Measurements from ENCODE around the gene PCDH15.
"Not testable (repeated sequence)": the region's sequence is repeated elsewhere in the genome, so short reads cannot be mapped to it uniquely, and the experiment has no call there.

Gene PCDH15

DNA sequence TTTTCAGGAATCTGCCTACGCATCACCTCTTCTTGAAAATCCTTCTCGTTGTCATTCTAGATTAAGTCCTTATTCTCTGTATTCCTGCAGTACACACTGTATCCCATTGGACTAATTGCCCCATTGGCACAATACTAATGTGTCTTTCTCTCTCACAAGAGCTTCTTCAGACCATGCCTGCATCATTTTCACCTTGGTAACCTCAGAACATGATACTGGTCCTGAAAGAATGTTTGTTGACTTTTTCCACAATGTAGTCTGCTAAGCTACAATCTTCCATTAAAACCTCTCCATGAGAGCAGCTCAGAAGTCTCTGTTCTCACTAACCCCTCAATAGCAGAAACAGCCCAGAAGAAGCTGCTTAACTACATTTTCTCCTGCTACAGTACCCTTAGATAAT is 270.7 kb downstream of the PCDH15 start:
- Histone ChIP-seq H3K9me2 (replicated peaks; ENCODE audit: insufficient read depth, low read length) (no peaks in the 10 kb centered on the region), H2AFZ (ENCODE audit: low read length) (no peak overlapping the region), H3K27me3 (replicated peaks; ENCODE audit: insufficient read depth, low read length) (no peaks in the 10 kb centered on the region), H3K9ac (ENCODE audit: low read length) (no peak overlapping the region), H3K36me3 (replicated peaks; ENCODE audit: insufficient read depth, low read length) (no peaks in the 10 kb centered on the region), H3K9me3 (replicated peaks; ENCODE audit: insufficient read depth, low read length) (no peaks in the 10 kb centered on the region), H3K4me2 (ENCODE audit: low read depth, low read length) (no peak overlapping the region), H3K4me3 (ENCODE audit: low read length) (no peak overlapping the region), H4K20me1 (ENCODE audit: insufficient read depth, low read length) (no peaks in the 10 kb centered on the region), H3F3A (ENCODE audit: insufficient read depth, low read length) (no peaks in the 10 kb centered on the region), H3K79me2 (ENCODE audit: low read length) (no peaks in the 10 kb centered on the region), H3K27ac (ENCODE audit: low read length) (no peak overlapping the region), H3K4me1 (ENCODE audit: low read length) (no peaks in the 10 kb centered on the region)
- no peak for TF ChIP-seq EZH2 (optimal IDR thresholded peaks at IDR 0.05; ENCODE audit: low read depth, low read length)
- no peak for TF ChIP-seq EZH2phosphoT487 (IDR thresholded peaks at IDR 0.05; ENCODE audit: low read length)
- TF ChIP-seq, protein P1, sequence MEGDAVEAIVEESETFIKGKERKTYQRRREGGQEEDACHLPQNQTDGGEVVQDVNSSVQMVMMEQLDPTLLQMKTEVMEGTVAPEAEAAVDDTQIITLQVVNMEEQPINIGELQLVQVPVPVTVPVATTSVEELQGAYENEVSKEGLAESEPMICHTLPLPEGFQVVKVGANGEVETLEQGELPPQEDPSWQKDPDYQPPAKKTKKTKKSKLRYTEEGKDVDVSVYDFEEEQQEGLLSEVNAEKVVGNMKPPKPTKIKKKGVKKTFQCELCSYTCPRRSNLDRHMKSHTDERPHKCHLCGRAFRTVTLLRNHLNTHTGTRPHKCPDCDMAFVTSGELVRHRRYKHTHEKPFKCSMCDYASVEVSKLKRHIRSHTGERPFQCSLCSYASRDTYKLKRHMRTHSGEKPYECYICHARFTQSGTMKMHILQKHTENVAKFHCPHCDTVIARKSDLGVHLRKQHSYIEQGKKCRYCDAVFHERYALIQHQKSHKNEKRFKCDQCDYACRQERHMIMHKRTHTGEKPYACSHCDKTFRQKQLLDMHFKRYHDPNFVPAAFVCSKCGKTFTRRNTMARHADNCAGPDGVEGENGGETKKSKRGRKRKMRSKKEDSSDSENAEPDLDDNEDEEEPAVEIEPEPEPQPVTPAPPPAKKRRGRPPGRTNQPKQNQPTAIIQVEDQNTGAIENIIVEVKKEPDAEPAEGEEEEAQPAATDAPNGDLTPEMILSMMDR (IDR thresholded peaks at IDR 0.05; ENCODE audit: low read length): no peak
- no peak for DNase-seq

DNA sequence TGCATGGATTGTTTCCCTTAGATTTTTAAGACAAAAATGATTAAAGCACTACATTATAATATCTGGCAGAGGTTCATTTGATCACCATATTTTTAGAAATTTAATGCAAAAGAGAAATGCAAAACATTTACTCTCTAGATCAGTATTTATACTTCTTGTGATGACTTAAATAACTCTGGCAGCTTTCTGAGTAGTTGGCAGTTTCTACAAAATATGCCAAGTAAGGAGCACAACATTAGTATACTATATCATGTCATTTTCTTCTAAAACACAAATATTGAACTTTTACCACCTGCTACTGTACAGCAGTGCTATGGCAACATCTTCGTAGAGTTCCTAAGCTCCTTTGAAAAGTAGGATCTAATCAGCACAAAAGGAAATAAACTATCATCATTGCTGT is 275.2 kb downstream of the PCDH15 start:
- Histone ChIP-seq H3K79me2 (ENCODE audit: low read length) (no peaks in the 10 kb centered on the region), H3K36me3 (replicated peaks; ENCODE audit: insufficient read depth, low read length) (no peaks in the 10 kb centered on the region), H3K4me2 (ENCODE audit: low read depth, low read length) (no peak overlapping the region), H3F3A (ENCODE audit: insufficient read depth, low read length) (no peaks in the 10 kb centered on the region), H3K4me1 (ENCODE audit: low read length) (no peaks in the 10 kb centered on the region), H2AFZ (ENCODE audit: low read length) (no peak overlapping the region), H4K20me1 (ENCODE audit: insufficient read depth, low read length) (no peaks in the 10 kb centered on the region), H3K9ac (ENCODE audit: low read length) (no peak overlapping the region), H3K9me2 (replicated peaks; ENCODE audit: insufficient read depth, low read length) (no peaks in the 10 kb centered on the region), H3K4me3 (ENCODE audit: low read length) (no peak overlapping the region), H3K9me3 (replicated peaks; ENCODE audit: insufficient read depth, low read length) (no peaks in the 10 kb centered on the region), H3K27ac (ENCODE audit: low read length) (no peak overlapping the region), H3K27me3 (replicated peaks; ENCODE audit: insufficient read depth, low read length) (no peaks in the 10 kb centered on the region)
- TF ChIP-seq EZH2 (optimal IDR thresholded peaks at IDR 0.05; ENCODE audit: low read depth, low read length) (no peak), EZH2phosphoT487 (IDR thresholded peaks at IDR 0.05; ENCODE audit: low read length) (no peak)
- TF ChIP-seq, protein P1 (IDR thresholded peaks at IDR 0.05; ENCODE audit: low read length): no peak
- no peak for DNase-seq

- H3K4me3 ChIP-seq (ENCODE audit: low read length); DNase-seq; H3K4me2 ChIP-seq (ENCODE audit: low read depth, low read length); H3K27me3 ChIP-seq (replicated peaks; ENCODE audit: insufficient read depth, low read length); H4K20me1 ChIP-seq (ENCODE audit: insufficient read depth, low read length); H3F3A ChIP-seq (ENCODE audit: insufficient read depth, low read length); H3K9me2 ChIP-seq (replicated peaks; ENCODE audit: insufficient read depth, low read length); H3K36me3 ChIP-seq (replicated peaks; ENCODE audit: insufficient read depth, low read length); H3K9ac ChIP-seq (ENCODE audit: low read length); H3K9me3 ChIP-seq (replicated peaks; ENCODE audit: insufficient read depth, low read length); H3K27ac ChIP-seq (ENCODE audit: low read length); H3K79me2 ChIP-seq (ENCODE audit: low read length); H2AFZ ChIP-seq (ENCODE audit: low read length); H3K4me1 ChIP-seq (ENCODE audit: low read length): not testable (repeated sequence)
Observed at GRCh38 chr10:54515244-54515643, 285.8 kb downstream of the PCDH15 start.

- Histone ChIP-seq H2AFZ (ENCODE audit: low read length) (no peak overlapping the region), H4K20me1 (ENCODE audit: insufficient read depth, low read length) (no peaks in the 10 kb centered on the region), H3K9me2 (replicated peaks; ENCODE audit: insufficient read depth, low read length) (no peaks in the 10 kb centered on the region), H3K4me2 (ENCODE audit: low read depth, low read length) (no peak overlapping the region), H3F3A (ENCODE audit: insufficient read depth, low read length) (no peaks in the 10 kb centered on the region), H3K27me3 (replicated peaks; ENCODE audit: insufficient read depth, low read length) (no peaks in the 10 kb centered on the region), H3K79me2 (ENCODE audit: low read length) (no peaks in the 10 kb centered on the region), H3K4me1 (ENCODE audit: low read length) (no peaks in the 10 kb centered on the region), H3K9ac (ENCODE audit: low read length) (no peak overlapping the region), H3K4me3 (ENCODE audit: low read length) (no peak overlapping the region), H3K36me3 (replicated peaks; ENCODE audit: insufficient read depth, low read length) (no peaks in the 10 kb centered on the region), H3K9me3 (replicated peaks; ENCODE audit: insufficient read depth, low read length) (no peaks in the 10 kb centered on the region), H3K27ac (ENCODE audit: low read length) (no peak overlapping the region)
- TF ChIP-seq, protein P1 (IDR thresholded peaks at IDR 0.05; ENCODE audit: low read length): no peak
- TF ChIP-seq EZH2phosphoT487 (IDR thresholded peaks at IDR 0.05; ENCODE audit: low read length): no peak
- TF ChIP-seq EZH2 (optimal IDR thresholded peaks at IDR 0.05; ENCODE audit: low read depth, low read length): no peak
- DNase-seq: no peak
Observed at GRCh38 chr10:54503863-54504262, 297.2 kb downstream of the PCDH15 start.

Data from MM.1S (cell line).